B cell (primary cell): ENCODE data around the gene TBC1D20. TPM values are rescaled to one million over a fixed set of nuclear protein-coding genes. Genes with fewer than 3 reads are reported as not detected.
A peak's percentile ranks its signal among the peaks of the same experiment; 100 is the strongest.

Experiments used
- ATAC-seq: fragments of 200-7000 bp; cut with Tn5 transposase; one replicate; pipeline ENCODE4 v1.10.0; 2021; ENCODE audit warnings: low read depth, mild to moderate bottlenecking, moderate number of reproducible peaks, moderate library complexity
- CTCF ChIA-PET: fragments of 350-600 bp; sonication (Branson Sonifier 250); formaldehyde crosslinking; loops from one replicate; lab custom pipeline; 2021; ENCODE audit warnings: antibody characterized with exemption, inconsistent platforms; lab: Charles Lee
- POLR2A ChIA-PET: fragments of 350-600 bp; sonication (Branson Sonifier 250); formaldehyde crosslinking; loops from one replicate; lab custom pipeline; 2021; ENCODE audit warnings: antibody characterized with exemption; lab: Charles Lee
- DNase-seq: peaks from one replicate; pipeline ENCODE4 v3.0.0; 2013
- H2AFZ ChIP-seq: 2 replicates; pipeline ENCODE4 v1.6.1; 2012; ENCODE audit warnings: mild to moderate bottlenecking, low read depth, low read length; ENCODE audit not compliant: insufficient read depth, poor library complexity, severe bottlenecking
- H3K27ac ChIP-seq, 2 donors: 1 replicate in 1 of 2; 2 replicates in 1 of 2; pipeline ENCODE4 v1.5.1; 2012 to 2013; ENCODE audit warnings: low read length in 2 of 2, mild to moderate bottlenecking in 2 of 2, moderate library complexity in 1 of 2
- H3K27me3 ChIP-seq, 4 experiments: fragments of 200-600 bp in 1 of 4; sonication (generic) in 1 of 4; replicated peaks in 1 of 4; 1 replicate in 2 of 4; 2 replicates in 2 of 4; pipeline versions ENCODE4 v1.6.1 to v1.7.0; 2013 to 2016; ENCODE audit warnings: low read length in 3 of 4, mild to moderate bottlenecking in 2 of 4, mixed read lengths in 1 of 4, moderate library complexity in 1 of 4; ENCODE audit not compliant: insufficient read depth in 4 of 4, control insufficient read depth in 3 of 4; ENCODE audit errors: control extremely low read depth in 1 of 4
- H3K36me3 ChIP-seq, 2 experiments: replicated peaks in 1 of 2; 1 replicate in 1 of 2; 2 replicates in 1 of 2; pipeline versions ENCODE4 v1.6.1 to v1.7.1; 2013; ENCODE audit warnings: low read length in 1 of 2; ENCODE audit not compliant: insufficient read depth in 2 of 2, control insufficient read depth in 1 of 2; ENCODE audit errors: control extremely low read depth in 1 of 2, extremely low read depth in 1 of 2
- H3K4me1 ChIP-seq, 2 donors: fragments of 200-600 bp in 1 of 2; sonication (generic) in 1 of 2; 1 replicate in 1 of 2; 2 replicates in 1 of 2; pipeline versions ENCODE4 v1.5.1 to v1.6.1; 2013 to 2017; ENCODE audit warnings: low read length in 2 of 2; ENCODE audit not compliant: control insufficient read depth in 2 of 2, insufficient read depth in 2 of 2
- H3K4me2 ChIP-seq: replicated peaks from 2 replicates; pipeline ENCODE3; 2012; ENCODE audit warnings: mild to moderate bottlenecking, low read depth, low read length; ENCODE audit not compliant: poor library complexity, severe bottlenecking
- H3K4me3 ChIP-seq, 5 experiments: fragments of 200-600 bp in 1 of 5; sonication (generic) in 1 of 5; 1 replicate in 3 of 5; 2 replicates in 2 of 5; pipeline versions ENCODE4 v1.5.1 to v1.7.0; 2011 to 2016; ENCODE audit warnings: low read length in 4 of 5, mild to moderate bottlenecking in 4 of 5, low read depth in 2 of 5, control low read depth in 1 of 5, moderate library complexity in 1 of 5; ENCODE audit not compliant: insufficient read depth in 1 of 5; ENCODE audit errors: control extremely low read depth in 1 of 5, extremely low read depth in 1 of 5
- H3K79me2 ChIP-seq: fragments of 200-600 bp; sonication (generic); one replicate; pipeline ENCODE4 v1.6.0; 2016; ENCODE audit warnings: low read length; ENCODE audit not compliant: control insufficient read depth, insufficient read depth
- H3K9ac ChIP-seq: fragments of 200-600 bp; sonication (generic); 2 replicates; pipeline ENCODE4 v1.6.1; 2017; ENCODE audit warnings: mild to moderate bottlenecking, low read length, moderate library complexity
- H3K9me3 ChIP-seq, 3 donors: one replicate each; pipeline versions ENCODE4 v1.6.1 to v1.7.1; 2013; ENCODE audit warnings: low read length in 2 of 3; ENCODE audit not compliant: control insufficient read depth in 2 of 3, insufficient read depth in 1 of 3; ENCODE audit errors: control extremely low read depth in 1 of 3
- H4K20me1 ChIP-seq: 2 replicates; pipeline ENCODE4 v1.6.0; 2012; ENCODE audit warnings: mild to moderate bottlenecking, low read length; ENCODE audit not compliant: insufficient read depth, control insufficient read depth, poor library complexity, severe bottlenecking
- H3K27ac Mint-ChIP-seq: one replicate; pipeline ENCODE4 v1.8.0; 2021; ENCODE audit warnings: mixed read lengths
- H3K27me3 Mint-ChIP-seq: one replicate; pipeline ENCODE4 v1.8.0; 2021; ENCODE audit warnings: mixed read lengths
- H3K4me1 Mint-ChIP-seq: one replicate; pipeline ENCODE4 v1.8.0; 2021; ENCODE audit warnings: mixed read lengths
- H3K4me3 Mint-ChIP-seq: one replicate; pipeline ENCODE4 v1.8.0; 2021; ENCODE audit warnings: mixed read lengths
- H3K9me3 Mint-ChIP-seq: one replicate; pipeline ENCODE4 v1.8.0; 2022; ENCODE audit warnings: mixed read lengths; ENCODE audit not compliant: insufficient read depth
- CTCF ChIP-seq: fragments of 200-600 bp; IDR thresholded peaks from one replicate; pipeline ENCODE4 v1.8.0; 2022; ENCODE audit warnings: antibody characterized with exemption, mild to moderate bottlenecking
- EZH2 ChIP-seq: IDR thresholded peaks from 2 replicates; pipeline ENCODE4 v1.6.1; 2012; ENCODE audit warnings: borderline replicate concordance, low read depth, mild to moderate bottlenecking, moderate library complexity, low read length; ENCODE audit not compliant: insufficient read depth, poor library complexity, severe bottlenecking
- WGBS: methylation state at CpG from one replicate; pipeline ENCODE4 v1.1.5; 2013; ENCODE audit warnings: missing lambda C conversion rate; ENCODE audit not compliant: insufficient coverage; 5-methylcytosine and 5-hydroxymethylcytosine counted together
- intact Hi-C: fragments of 100-400 bp; cut with micrococcal nuclease; formaldehyde crosslinking; loops from one replicate; pipeline ENCODE4 v1.10.0; 2022
- polyA plus RNA-seq: library from polyadenylated mRNA; depleted of rRNA; stranded (reverse); fragments of >200 nt; gene quantifications from 2 replicates; pipeline ENCODE4 v1.2.3, GENCODE V29; 2012
- total RNA-seq, 2 donors: library from RNA; stranded (reverse); fragments of 120-200 nt in 1 of 2; gene quantifications; 1 replicate in 1 of 2; 2 replicates in 1 of 2; pipeline versions ENCODE4 v1.2.3 to v1.2.4, GENCODE V29; 2013 to 2022

TBC1D20 gene
- total and polyA plus RNA-seq, 2 donors (not counting 1 experiment from before 2014, with no cell fraction given) = 31.7 to 40.0 TPM

DNA sequence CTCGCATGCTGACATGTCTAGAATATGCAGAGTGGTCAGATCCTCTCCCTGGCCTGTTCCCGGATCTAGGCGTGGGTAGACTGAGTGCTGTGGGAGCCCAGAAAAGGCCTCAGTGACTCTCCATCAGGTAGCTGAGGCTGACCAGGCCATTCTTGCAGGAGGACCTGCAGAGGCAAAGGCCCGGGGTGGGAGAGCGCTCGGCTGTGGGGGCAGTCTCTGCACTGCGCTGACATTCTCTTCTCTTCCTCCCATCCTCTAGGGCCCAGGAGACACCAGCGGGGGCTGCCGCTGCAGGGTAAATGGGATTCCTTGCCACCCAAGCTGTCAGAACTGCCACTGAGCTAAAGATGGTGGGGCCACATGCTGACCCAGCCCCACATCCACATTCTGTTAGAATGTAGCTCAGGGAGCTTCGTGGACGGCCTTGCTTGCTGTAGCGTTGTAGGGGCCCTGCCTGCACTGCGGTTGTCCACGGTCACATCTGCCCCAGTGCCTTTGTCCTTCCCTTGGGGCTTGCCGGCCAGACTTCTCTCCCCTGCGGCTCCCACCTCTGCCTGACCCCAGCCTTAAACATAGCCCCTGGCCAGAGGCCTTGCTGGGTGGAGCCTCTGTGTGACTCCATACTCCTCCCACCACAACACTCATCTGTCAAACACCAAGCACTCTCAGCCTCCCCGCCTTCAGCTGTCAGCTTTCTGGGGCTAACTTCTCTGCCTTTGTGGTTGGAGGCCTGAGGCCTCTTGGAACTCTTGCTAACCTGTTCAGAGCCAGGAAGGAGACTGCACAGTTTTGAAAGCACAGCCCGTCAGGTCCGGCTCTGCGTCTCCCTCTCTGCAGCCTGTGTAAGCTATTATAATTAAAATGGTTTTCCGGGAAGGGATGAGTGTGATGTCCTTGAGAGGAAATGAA, 32.0 kb downstream of the TBC1D20 start:
- no peaks in the 10 kb centered on the region for H3K27me3 ChIP-seq
- Mint-ChIP-seq H3K4me1 (peaks cover 28% of the 10 kb centered on the region), H3K27me3 (no peaks in the 10 kb centered on the region), H3K9me3 (no peaks in the 10 kb centered on the region), H3K4me3 (no peak overlapping the region), H3K27ac (peak overlapping the region; percentile 15)
- H3K4me1 ChIP-seq = peaks cover 10 to 23% of the 10 kb centered on the region in 2 donors
- 97% methylated on average over 21 of the region's 21 CpGs for WGBS
- H3K27ac ChIP-seq = no peak overlapping the region
- ATAC-seq = no peak
- no peak for DNase-seq
- H3K4me3 ChIP-seq = no peak overlapping the region
- no peaks in the 10 kb centered on the region for H3K9me3 ChIP-seq
- intact Hi-C loops = no loop called here
- peaks cover 0 to 50% of the 10 kb centered on the region in 2 experiments for H3K36me3 ChIP-seq
- H3K4me2 ChIP-seq = no peak overlapping the region
- TF ChIP-seq CTCF = no peak
- no peak for TF ChIP-seq EZH2
- H3K79me2 ChIP-seq = peaks cover 3% of the 10 kb centered on the region
- no peaks in the 10 kb centered on the region for H4K20me1 ChIP-seq
- ChIA-PET CTCF (interaction anchor here (0.6 to 1.2 kb wide), 2 partner anchors 21 to 75 kb away, joined by 3 read pairs; no protein-coding TSS in a partner anchor), POLR2A (interaction anchor here (0.5 kb wide), 1 partner anchor 15 kb away, joined by 7 read pairs; no protein-coding TSS in a partner anchor)
- no peak overlapping the region for H3K9ac ChIP-seq
- H2AFZ ChIP-seq = no peak overlapping the region
